Neural cell (in vitro differentiated cells): ENCODE results near the gene FNBP1. TPM values are rescaled to one million over a fixed set of nuclear protein-coding genes. Genes with fewer than 3 reads are reported as not detected.

Experiments used
- H2AFZ ChIP-seq: fragments of 200-600, 300-800 bp; sonication (generic), shearing (Covaris generic); 2 replicates; pipeline ENCODE4 v1.6.0; 2014; ENCODE audit warnings: low read depth, mild to moderate bottlenecking, antibody characterized with exemption, low read length, moderate library complexity
- H3F3A ChIP-seq: fragments of 200-600 bp; shearing (Covaris generic); 2 replicates; pipeline ENCODE4 v1.6.1; 2016; ENCODE audit warnings: mild to moderate bottlenecking, moderate library complexity, mixed read lengths, antibody characterized with exemption, low read length; ENCODE audit not compliant: insufficient read depth, poor library complexity, severe bottlenecking
- H3K27ac ChIP-seq: fragments of 200-600, 300-800 bp; sonication (generic), shearing (Covaris generic); 2 replicates; pipeline ENCODE4 v1.5.1; 2014; ENCODE audit warnings: mild to moderate bottlenecking, low read length, moderate library complexity
- H3K27me3 ChIP-seq: fragments of 300-800, 200-600 bp; sonication (generic), shearing (Covaris generic); 2 replicates; pipeline ENCODE4 v1.6.0; 2014; ENCODE audit warnings: mild to moderate bottlenecking, low read depth, low read length, moderate library complexity; ENCODE audit not compliant: insufficient read depth
- H3K36me3 ChIP-seq: fragments of 300-800, 200-600 bp; sonication (generic), shearing (Covaris generic); 2 replicates; pipeline ENCODE4 v1.5.1; 2014; ENCODE audit warnings: mild to moderate bottlenecking, antibody characterized with exemption, low read length, moderate library complexity; ENCODE audit not compliant: insufficient read depth
- H3K4me2 ChIP-seq: fragments of 300-800, 200-600 bp; sonication (generic), shearing (Covaris generic); 2 replicates; pipeline ENCODE4 v1.6.0; 2014; ENCODE audit warnings: mild to moderate bottlenecking, low read length
- H3K4me3 ChIP-seq: fragments of 300-800, 200-600 bp; sonication (generic), shearing (Covaris generic); 2 replicates; pipeline ENCODE4 v1.5.1; 2014; ENCODE audit warnings: mild to moderate bottlenecking, low read length, moderate library complexity
- H3K79me2 ChIP-seq: fragments of 200-600 bp; shearing (Covaris generic); replicated peaks from 2 replicates; pipeline ENCODE4 v1.6.0; 2014; ENCODE audit warnings: mild to moderate bottlenecking, low read length, moderate library complexity; ENCODE audit not compliant: insufficient read depth
- H3K9ac ChIP-seq: fragments of 300-800, 200-600 bp; sonication (generic), shearing (Covaris generic); 2 replicates; pipeline ENCODE4 v1.6.1; 2016; ENCODE audit warnings: mild to moderate bottlenecking, low read length, mixed read lengths
- H3K9me2 ChIP-seq: fragments of 200-600 bp; shearing (Covaris generic); 2 replicates; pipeline ENCODE4 v1.6.1; 2016; ENCODE audit warnings: mild to moderate bottlenecking, low read length, mixed read lengths; ENCODE audit not compliant: insufficient read depth
- H3K9me3 ChIP-seq: fragments of 200-600, 300-800 bp; sonication (generic), shearing (Covaris generic); 2 replicates; pipeline ENCODE4 v1.6.1; 2016; ENCODE audit warnings: mild to moderate bottlenecking, mixed run types, low read length, moderate library complexity, mixed read lengths
- H4K20me1 ChIP-seq: fragments of 200-600 bp; shearing (Covaris generic); 2 replicates; pipeline ENCODE4 v1.6.1; 2016; ENCODE audit warnings: mild to moderate bottlenecking, mixed run types; ENCODE audit not compliant: insufficient read depth
- CTCF ChIP-seq: fragments of 450-650 bp; IDR thresholded peaks from 2 replicates; pipeline ENCODE4 v1.5.1; 2014; ENCODE audit warnings: antibody characterized with exemption, mild to moderate bottlenecking, moderate library complexity; ENCODE audit not compliant: poor library complexity, severe bottlenecking
- EP300 ChIP-seq: fragments of 450-650 bp; conservative IDR thresholded peaks from 2 replicates; pipeline ENCODE4 v1.6.1; 2014; ENCODE audit warnings: antibody characterized with exemption, mild to moderate bottlenecking, moderate library complexity; ENCODE audit not compliant: poor library complexity, severe bottlenecking
- EZH2 ChIP-seq: fragments of 200-600, 300-800 bp; shearing (Covaris generic), sonication (generic); IDR thresholded peaks from 2 replicates; pipeline ENCODE4 v1.6.1; 2014; ENCODE audit warnings: antibody characterized with exemption, low read length, borderline replicate concordance, mild to moderate bottlenecking; ENCODE audit not compliant: insufficient read depth, poor library complexity, severe bottlenecking
- MXI1 ChIP-seq: fragments of 450-650 bp; conservative IDR thresholded peaks from 2 replicates; pipeline ENCODE4 v1.6.1; 2014; ENCODE audit warnings: antibody characterized with exemption, mild to moderate bottlenecking; ENCODE audit not compliant: poor library complexity, severe bottlenecking
- POLR2AphosphoS5 ChIP-seq: IDR thresholded peaks from 2 replicates; pipeline ENCODE4 v1.6.1; 2012
- RAD21 ChIP-seq: fragments of 450-650 bp; conservative IDR thresholded peaks from 2 replicates; pipeline ENCODE4 v1.6.1; 2014; ENCODE audit warnings: antibody characterized with exemption, mild to moderate bottlenecking, moderate library complexity
- REST ChIP-seq: IDR thresholded peaks from 2 replicates; pipeline ENCODE4 v1.6.1; 2012; ENCODE audit warnings: borderline replicate concordance
- SMC3 ChIP-seq: fragments of 450-650 bp; conservative IDR thresholded peaks from 2 replicates; pipeline ENCODE4 v1.6.1; 2014; ENCODE audit warnings: antibody characterized with exemption, mild to moderate bottlenecking, moderate library complexity; ENCODE audit not compliant: poor library complexity
- TAF1 ChIP-seq: IDR thresholded peaks from 2 replicates; pipeline ENCODE4 v1.6.1; 2012; ENCODE audit warnings: low read depth
- polyA plus RNA-seq: library from polyadenylated mRNA; depleted of rRNA; stranded (reverse); fragments of >200 nt; gene quantifications from 2 replicates; pipeline ENCODE4 v1.2.3, GENCODE V29; 2014

The FNBP1 gene
- polyA plus RNA-seq, 1 donor from 2014 or later, result 16.6 TPM

- Histone ChIP-seq H3K27me3 (no peaks in the 10 kb centered on the region), H2AFZ (no peak overlapping the region), H4K20me1 (no peaks in the 10 kb centered on the region), H3K4me3 (no peak overlapping the region), H3F3A (no peaks in the 10 kb centered on the region), H3K27ac (no peak overlapping the region), H3K9me2 (no peaks in the 10 kb centered on the region), H3K9ac (no peak overlapping the region), H3K79me2 (no peaks in the 10 kb centered on the region), H3K4me2 (no peak overlapping the region), H3K36me3 (no peaks in the 10 kb centered on the region), H3K9me3 (no peaks in the 10 kb centered on the region)
- no peak for TF ChIP-seq CTCF
These were observed 89.3 kb downstream of the FNBP1 start for GRCh38 chr9:129953736-129954135.

GRCh38 chr9:129952337-129952736 is 90.7 kb downstream of the FNBP1 start:
- no peaks in the 10 kb centered on the region for H3K27me3 ChIP-seq
- no peaks in the 10 kb centered on the region for H3K79me2 ChIP-seq
- H3F3A ChIP-seq, result no peaks in the 10 kb centered on the region
- no peaks in the 10 kb centered on the region for H3K9me2 ChIP-seq
- H2AFZ ChIP-seq, result no peak overlapping the region
- H3K36me3 ChIP-seq, result no peaks in the 10 kb centered on the region
- no peaks in the 10 kb centered on the region for H3K9me3 ChIP-seq
- no peak for TF ChIP-seq CTCF
- TF ChIP-seq MXI1, result no peak
- TF ChIP-seq SMC3, result no peak
- no peak for TF ChIP-seq POLR2AphosphoS5
- no peak for TF ChIP-seq RAD21
- no peak for TF ChIP-seq REST
- no peak for TF ChIP-seq TAF1
- no peak for TF ChIP-seq EP300
- no peak for TF ChIP-seq EZH2
- no peak overlapping the region for H3K4me2 ChIP-seq
- H3K27ac ChIP-seq, result no peak overlapping the region
- H3K4me3 ChIP-seq, result no peak overlapping the region
- H3K9ac ChIP-seq, result no peak overlapping the region
- H4K20me1 ChIP-seq, result no peaks in the 10 kb centered on the region
